Measurements from ENCODE around the gene PAX3.

The PAX3 gene

GRCh38 chr2:222257645-222258044 lies 41.2 kb downstream of the PAX3 start:
- no peak overlapping the region for H3K4me3 ChIP-seq
- H3K9me3 ChIP-seq = no peaks in the 10 kb centered on the region
- H3K4me1 ChIP-seq = no peaks in the 10 kb centered on the region
- H3K27me3 ChIP-seq (ENCODE audit: low read depth) = peaks cover 4% of the 10 kb centered on the region; the same call in 1 of the 2 replicates
- in situ Hi-C loops (cut with MboI; ENCODE audit: low sequenced_read_pairs) = no loop called here
- no peak for DNase-seq (ENCODE audit: low spot score in 2 of 2)
- H3K36me3 ChIP-seq (replicated peaks) = no peaks in the 10 kb centered on the region

- Histone ChIP-seq H3K4me1 (no peaks in the 10 kb centered on the region), H3K27me3 (ENCODE audit: low read depth) (0 out of 2 replicates have a peak, but pooled peaks cover 4% of the 10 kb centered on the region), H3K9me3 (no peaks in the 10 kb centered on the region), H3K4me3 (no peak overlapping the region), H3K36me3 (replicated peaks) (no peaks in the 10 kb centered on the region)
- in situ Hi-C loops (cut with MboI; ENCODE audit: low sequenced_read_pairs) = no loop called here
- no peak for DNase-seq (ENCODE audit: low spot score in 2 of 2)
Measured at GRCh38 chr2:222256250-222256649, 42.5 kb downstream of the PAX3 start.

- Histone ChIP-seq H3K4me3 (no peak overlapping the region), H3K36me3 (replicated peaks) (no peaks in the 10 kb centered on the region), H3K4me1 (no peaks in the 10 kb centered on the region), H3K27me3 (ENCODE audit: low read depth) (0 out of 2 replicates have a peak, but pooled peaks cover 4% of the 10 kb centered on the region), H3K9me3 (no peaks in the 10 kb centered on the region)
- DNase-seq (ENCODE audit: low spot score in 2 of 2) = no peak
- in situ Hi-C loops (cut with MboI; ENCODE audit: low sequenced_read_pairs) = no loop called here
Measured at GRCh38 chr2:222255090-222255489, 43.7 kb downstream of the PAX3 start.

GRCh38 chr2:222250313-222250712 lies 48.5 kb downstream of the PAX3 start:
- Histone ChIP-seq H3K27me3 (ENCODE audit: low read depth) (no peaks in the 10 kb centered on the region; the same call in 1 of the 2 replicates), H3K4me1 (no peaks in the 10 kb centered on the region), H3K36me3 (replicated peaks) (no peaks in the 10 kb centered on the region), H3K9me3 (no peaks in the 10 kb centered on the region), H3K4me3 (no peak overlapping the region)
- DNase-seq (ENCODE audit: low spot score in 2 of 2) = no peak
- in situ Hi-C loops (cut with MboI; ENCODE audit: low sequenced_read_pairs) = no loop called here

GRCh38 chr2:222249444-222249843 lies 49.4 kb downstream of the PAX3 start:
- DNase-seq (ENCODE audit: low spot score in 2 of 2) = no peak
- Histone ChIP-seq H3K9me3 (no peaks in the 10 kb centered on the region), H3K27me3 (ENCODE audit: low read depth) (no peaks in the 10 kb centered on the region; the same call in 1 of the 2 replicates), H3K36me3 (replicated peaks) (no peaks in the 10 kb centered on the region), H3K4me3 (no peak overlapping the region), H3K4me1 (no peaks in the 10 kb centered on the region)
- in situ Hi-C loops (cut with MboI; ENCODE audit: low sequenced_read_pairs) = no loop called here

- no peak overlapping the region for H3K4me3 ChIP-seq
- H3K9me3 ChIP-seq = no peaks in the 10 kb centered on the region
- no peaks in the 10 kb centered on the region for H3K36me3 ChIP-seq (replicated peaks)
- no peaks in the 10 kb centered on the region for H3K4me1 ChIP-seq
- H3K27me3 ChIP-seq (ENCODE audit: low read depth) = peaks cover 2% of the 10 kb centered on the region; the same call in 1 of the 2 replicates
- in situ Hi-C loops (cut with MboI; ENCODE audit: low sequenced_read_pairs) = no loop called here
- DNase-seq (ENCODE audit: low spot score in 2 of 2) = no peak
Measured at GRCh38 chr2:222248818-222249217, 50.0 kb downstream of the PAX3 start.

GRCh38 chr2:222248256-222248655 lies 50.5 kb downstream of the PAX3 start:
- H3K9me3 ChIP-seq = no peaks in the 10 kb centered on the region
- H3K36me3 ChIP-seq (replicated peaks) = no peaks in the 10 kb centered on the region
- no peak for DNase-seq (ENCODE audit: low spot score in 2 of 2)
- H3K4me3 ChIP-seq = no peak overlapping the region
- H3K27me3 ChIP-seq (ENCODE audit: low read depth) = peaks cover 7% of the 10 kb centered on the region
- H3K4me1 ChIP-seq = no peaks in the 10 kb centered on the region
- in situ Hi-C loops (cut with MboI; ENCODE audit: low sequenced_read_pairs) = no loop called here

GRCh38 chr2:222242532-222242931 lies 56.3 kb downstream of the PAX3 start:
- Histone ChIP-seq H3K9me3 (no peaks in the 10 kb centered on the region), H3K36me3 (replicated peaks) (no peaks in the 10 kb centered on the region), H3K4me1 (0 out of 2 replicates have a peak, but pooled peaks cover 3% of the 10 kb centered on the region), H3K4me3 (no peak overlapping the region), H3K27me3 (ENCODE audit: low read depth) (peaks cover 27% of the 10 kb centered on the region)
- no peak for DNase-seq (ENCODE audit: low spot score in 2 of 2)
- in situ Hi-C loops (cut with MboI; ENCODE audit: low sequenced_read_pairs) = no loop called here

GRCh38 chr2:222241128-222241870 lies 57.5 kb downstream of the PAX3 start:
- in situ Hi-C loops (cut with MboI; ENCODE audit: low sequenced_read_pairs) = no loop called here
- no peak for DNase-seq (ENCODE audit: low spot score in 2 of 2)

GRCh38 chr2:222240676-222241049 lies 58.1 kb downstream of the PAX3 start:
- no peak overlapping the region for H3K4me3 ChIP-seq
- in situ Hi-C loops (cut with MboI; ENCODE audit: low sequenced_read_pairs) = no loop called here

More at GRCh38 chr2:222241128-222241870, 57.5 kb downstream of the PAX3 start:
- peaks cover 27% of the 10 kb centered on the region for H3K27me3 ChIP-seq (ENCODE audit: low read depth)
- H3K9me3 ChIP-seq = no peaks in the 10 kb centered on the region
- no peak overlapping the region for H3K4me3 ChIP-seq
- H3K4me1 ChIP-seq = 0 out of 2 replicates have a peak, but pooled peaks cover 3% of the 10 kb centered on the region
- no peaks in the 10 kb centered on the region for H3K36me3 ChIP-seq (replicated peaks)

GRCh38 chr2:222239945-222240675 lies 58.7 kb downstream of the PAX3 start:
- H3K4me3 ChIP-seq = no peak overlapping the region

More at GRCh38 chr2:222240676-222241049, 58.1 kb downstream of the PAX3 start:
- Histone ChIP-seq H3K4me1 (0 out of 2 replicates have a peak, but pooled peaks cover 3% of the 10 kb centered on the region), H3K36me3 (replicated peaks) (no peaks in the 10 kb centered on the region), H3K27me3 (ENCODE audit: low read depth) (peaks cover 27% of the 10 kb centered on the region), H3K9me3 (no peaks in the 10 kb centered on the region)
- no peak for DNase-seq (ENCODE audit: low spot score in 2 of 2)

GRCh38 chr2:222239091-222239490 lies 59.7 kb downstream of the PAX3 start:
- DNase-seq (ENCODE audit: low spot score in 2 of 2) = no peak
- Histone ChIP-seq H3K4me3 (no peak overlapping the region), H3K4me1 (0 out of 2 replicates have a peak, but pooled peaks cover 3% of the 10 kb centered on the region), H3K9me3 (no peaks in the 10 kb centered on the region), H3K36me3 (replicated peaks) (no peaks in the 10 kb centered on the region), H3K27me3 (ENCODE audit: low read depth) (peaks cover 27% of the 10 kb centered on the region)
- in situ Hi-C loops (cut with MboI; ENCODE audit: low sequenced_read_pairs) = no loop called here

More at GRCh38 chr2:222239945-222240675, 58.7 kb downstream of the PAX3 start:
- peaks cover 27% of the 10 kb centered on the region for H3K27me3 ChIP-seq (ENCODE audit: low read depth)
- DNase-seq (ENCODE audit: low spot score in 2 of 2) = no peak
- H3K36me3 ChIP-seq (replicated peaks) = no peaks in the 10 kb centered on the region
- H3K9me3 ChIP-seq = no peaks in the 10 kb centered on the region
- H3K4me1 ChIP-seq = 0 out of 2 replicates have a peak, but pooled peaks cover 3% of the 10 kb centered on the region
- in situ Hi-C loops (cut with MboI; ENCODE audit: low sequenced_read_pairs) = no loop called here

- Histone ChIP-seq H3K36me3 (replicated peaks) (no peaks in the 10 kb centered on the region), H3K4me1 (0 out of 2 replicates have a peak, but pooled peaks cover 3% of the 10 kb centered on the region), H3K9me3 (no peaks in the 10 kb centered on the region), H3K27me3 (ENCODE audit: low read depth) (peaks cover 18% of the 10 kb centered on the region), H3K4me3 (no peak overlapping the region)
- peak in 1 of 2 experiments; percentile 25 for DNase-seq (ENCODE audit: low spot score in 2 of 2)
- in situ Hi-C loops (cut with MboI; ENCODE audit: low sequenced_read_pairs) = no loop called here
Measured at GRCh38 chr2:222238072-222238471, 60.7 kb downstream of the PAX3 start.

- no peaks in the 10 kb centered on the region for H3K9me3 ChIP-seq
- no peaks in the 10 kb centered on the region for H3K36me3 ChIP-seq (replicated peaks)
- no peaks in the 10 kb centered on the region for H3K27me3 ChIP-seq (ENCODE audit: low read depth)
- H3K4me1 ChIP-seq = no peaks in the 10 kb centered on the region
- in situ Hi-C loops (cut with MboI; ENCODE audit: low sequenced_read_pairs) = no loop called here
- no peak for DNase-seq (ENCODE audit: low spot score in 2 of 2)
- H3K4me3 ChIP-seq = no peak overlapping the region
Measured at GRCh38 chr2:222232839-222233238, 66.0 kb downstream of the PAX3 start.

All from HAP-1 (cell line).